Measurements from ENCODE around the gene TDRD7. TPM values are rescaled to one million over a fixed set of nuclear protein-coding genes. Genes with fewer than 3 reads are reported as not detected.

TDRD7 gene

DNA sequence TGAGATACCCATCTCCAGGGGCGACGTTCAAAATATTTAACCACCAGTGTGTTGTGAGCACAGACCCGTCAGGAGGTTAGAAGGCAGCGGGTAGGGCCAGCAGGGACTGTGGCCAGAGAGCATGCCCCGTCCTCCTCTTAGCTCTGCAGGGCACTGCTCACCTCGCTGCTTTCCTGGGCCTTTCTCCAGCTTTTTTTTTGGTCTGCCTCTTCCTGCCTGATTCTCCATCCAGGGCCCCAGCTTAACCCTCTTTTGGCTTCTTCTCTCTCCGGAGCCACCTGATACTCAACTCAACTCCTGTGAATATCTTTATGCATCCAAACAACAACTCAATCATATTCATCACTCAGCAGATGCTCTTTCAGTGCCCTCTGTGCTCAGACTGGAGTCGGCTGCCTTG is 133.6 kb downstream of the TDRD7 start:
- Histone ChIP-seq H3K27me3 (ENCODE audit: insufficient read depth, low read length, poor library complexity) (no peaks in the 10 kb centered on the region), H3K18ac (ENCODE audit: low read length) (no peak overlapping the region), H3K36me3 (ENCODE audit: control insufficient read depth, insufficient read depth, low read length) (no peaks in the 10 kb centered on the region), H3K4me3 (ENCODE audit: low read length) (no peak overlapping the region), H3K4me1 (ENCODE audit: control insufficient read depth, low read depth, low read length) (no peaks in the 10 kb centered on the region), H3K27ac (ENCODE audit: low read depth, low read length) (no peak overlapping the region), H3K79me2 (ENCODE audit: control insufficient read depth, insufficient read depth, low read length) (no peaks in the 10 kb centered on the region), H3K9ac (ENCODE audit: low read length) (no peak overlapping the region), H2BK120ac (ENCODE audit: low read depth, low read length) (no peak overlapping the region), H2BK5ac (ENCODE audit: low read length) (no peak overlapping the region), H2BK15ac (replicated peaks; ENCODE audit: low read depth) (no peak overlapping the region), H3K56ac (ENCODE audit: low read length) (no peak overlapping the region), H3K4me2 (ENCODE audit: low read length) (no peak overlapping the region), H4K5ac (ENCODE audit: low read length) (no peak overlapping the region), H3K79me1 (ENCODE audit: low read length) (no peaks in the 10 kb centered on the region), H4K8ac (ENCODE audit: low read depth, low read length) (no peak overlapping the region), H2AK5ac (ENCODE audit: low read length) (no peak overlapping the region), H3K4ac (ENCODE audit: low read depth, low read length) (no peak overlapping the region), H3K23ac (ENCODE audit: low read length) (no peak overlapping the region)
- WGBS (ENCODE audit: extremely low coverage, insufficient coverage, low lambda C conversion rate): no CpG with 5 or more reads among the region's 8 CpGs
- no peak for DNase-seq

Small RNA genes lying within 50 kb of the gene (small RNA-seq; reads per million reads assigned to genes)
- not detected for gene MIR1302-8 (ENCODE audit: insufficient read depth)
